Astrocyte of the spinal cord (primary cell): ENCODE results near the gene RAPGEF3.

Source experiments
- DNase-seq: peaks from one replicate; pipeline ENCODE4 v3.0.0; 2011; ENCODE audit warnings: low read depth, low spot score
- H3K4me3 ChIP-seq: 2 replicates; pipeline ENCODE4 v1.5.1; 2011; ENCODE audit warnings: low read depth, mild to moderate bottlenecking, low read length, moderate library complexity
- in situ Hi-C: cut with HindIII; loops from 2 replicates; pipeline ENCODE4 v1.10.0; 2017; ENCODE audit warnings: low sequenced_read_pairs
- TF ChIP-seq, protein P1 (sequence below): IDR thresholded peaks from 2 replicates; pipeline ENCODE4 v1.5.1; 2012; ENCODE audit warnings: low read depth, mild to moderate bottlenecking, low read length, inconsistent platforms

The RAPGEF3 gene

GRCh38 chr12:47776471-47777143, 17.9 kb upstream of the RAPGEF3 start:
- H3K4me3 ChIP-seq, result no peak overlapping the region
- TF ChIP-seq, protein P1, sequence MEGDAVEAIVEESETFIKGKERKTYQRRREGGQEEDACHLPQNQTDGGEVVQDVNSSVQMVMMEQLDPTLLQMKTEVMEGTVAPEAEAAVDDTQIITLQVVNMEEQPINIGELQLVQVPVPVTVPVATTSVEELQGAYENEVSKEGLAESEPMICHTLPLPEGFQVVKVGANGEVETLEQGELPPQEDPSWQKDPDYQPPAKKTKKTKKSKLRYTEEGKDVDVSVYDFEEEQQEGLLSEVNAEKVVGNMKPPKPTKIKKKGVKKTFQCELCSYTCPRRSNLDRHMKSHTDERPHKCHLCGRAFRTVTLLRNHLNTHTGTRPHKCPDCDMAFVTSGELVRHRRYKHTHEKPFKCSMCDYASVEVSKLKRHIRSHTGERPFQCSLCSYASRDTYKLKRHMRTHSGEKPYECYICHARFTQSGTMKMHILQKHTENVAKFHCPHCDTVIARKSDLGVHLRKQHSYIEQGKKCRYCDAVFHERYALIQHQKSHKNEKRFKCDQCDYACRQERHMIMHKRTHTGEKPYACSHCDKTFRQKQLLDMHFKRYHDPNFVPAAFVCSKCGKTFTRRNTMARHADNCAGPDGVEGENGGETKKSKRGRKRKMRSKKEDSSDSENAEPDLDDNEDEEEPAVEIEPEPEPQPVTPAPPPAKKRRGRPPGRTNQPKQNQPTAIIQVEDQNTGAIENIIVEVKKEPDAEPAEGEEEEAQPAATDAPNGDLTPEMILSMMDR, result no peak
- in situ Hi-C loops, result no loop called here
- no peak for DNase-seq

DNA sequence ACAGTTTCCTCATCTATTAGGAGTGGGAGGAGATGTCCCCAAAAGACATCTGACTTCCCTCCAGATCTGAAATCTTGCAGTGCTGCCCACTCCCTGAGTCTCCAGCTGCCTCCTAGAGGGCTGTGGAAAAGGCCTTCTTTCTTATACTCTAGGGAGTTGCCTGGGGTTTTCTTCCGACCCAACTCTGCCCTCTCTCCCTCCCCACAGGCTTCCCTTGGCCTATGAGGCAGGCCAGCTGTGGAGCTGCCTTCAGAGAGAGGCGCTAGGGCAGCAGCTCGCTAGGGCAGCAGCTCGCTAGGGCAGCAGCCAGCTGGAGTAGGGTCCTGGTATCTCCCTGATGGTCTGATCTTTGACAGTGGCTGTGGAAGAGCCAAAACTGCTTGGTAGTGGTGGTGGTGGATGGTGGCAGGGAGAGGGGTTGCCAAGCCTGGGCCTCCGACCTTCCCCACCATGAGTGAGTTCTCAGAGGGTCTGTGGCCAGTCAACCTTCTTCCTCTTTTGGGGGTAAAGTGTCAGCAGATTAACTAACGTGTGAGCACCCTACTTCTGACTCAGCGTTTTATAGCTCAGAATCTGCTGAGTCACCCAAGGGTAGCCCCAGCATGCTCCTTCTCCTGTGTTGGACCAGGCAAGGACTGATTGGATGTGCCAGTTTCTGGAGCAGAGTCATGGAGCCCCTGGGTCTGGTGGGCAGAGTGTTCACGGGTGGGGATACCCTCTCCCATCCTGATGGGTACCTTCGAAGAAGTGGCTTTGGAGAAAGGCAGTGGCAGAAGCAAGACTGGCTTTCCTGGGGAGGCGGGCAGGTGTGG, 16.6 kb upstream of the RAPGEF3 start:
- H3K4me3 ChIP-seq, result no peak overlapping the region
- TF ChIP-seq, protein P1, result no peak
- no peak for DNase-seq
- in situ Hi-C loops, result no loop called here

DNA sequence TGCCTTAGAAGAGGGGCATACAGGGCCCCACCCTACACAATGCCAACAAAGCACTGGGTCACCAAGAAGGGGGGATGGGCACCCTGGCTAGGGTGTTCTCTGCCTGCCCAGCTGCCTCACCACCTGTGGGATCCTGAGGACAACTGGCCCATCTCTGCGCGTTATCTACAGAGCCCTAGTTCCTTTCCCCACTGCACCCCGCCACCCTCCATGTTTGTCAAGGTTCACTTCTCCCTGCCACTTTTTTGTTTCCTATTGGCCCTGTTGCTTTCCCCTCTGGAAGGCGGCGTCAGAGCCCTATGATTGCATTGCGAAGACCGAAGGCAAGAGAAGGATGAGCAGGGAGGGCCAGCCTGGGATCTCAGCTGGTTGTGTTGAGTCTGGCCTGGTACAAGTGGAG, 16.0 kb upstream of the RAPGEF3 start:
- in situ Hi-C loops, result no loop called here
- H3K4me3 ChIP-seq, result no peak overlapping the region
- no peak for DNase-seq
- TF ChIP-seq, protein P1, result no peak

DNA sequence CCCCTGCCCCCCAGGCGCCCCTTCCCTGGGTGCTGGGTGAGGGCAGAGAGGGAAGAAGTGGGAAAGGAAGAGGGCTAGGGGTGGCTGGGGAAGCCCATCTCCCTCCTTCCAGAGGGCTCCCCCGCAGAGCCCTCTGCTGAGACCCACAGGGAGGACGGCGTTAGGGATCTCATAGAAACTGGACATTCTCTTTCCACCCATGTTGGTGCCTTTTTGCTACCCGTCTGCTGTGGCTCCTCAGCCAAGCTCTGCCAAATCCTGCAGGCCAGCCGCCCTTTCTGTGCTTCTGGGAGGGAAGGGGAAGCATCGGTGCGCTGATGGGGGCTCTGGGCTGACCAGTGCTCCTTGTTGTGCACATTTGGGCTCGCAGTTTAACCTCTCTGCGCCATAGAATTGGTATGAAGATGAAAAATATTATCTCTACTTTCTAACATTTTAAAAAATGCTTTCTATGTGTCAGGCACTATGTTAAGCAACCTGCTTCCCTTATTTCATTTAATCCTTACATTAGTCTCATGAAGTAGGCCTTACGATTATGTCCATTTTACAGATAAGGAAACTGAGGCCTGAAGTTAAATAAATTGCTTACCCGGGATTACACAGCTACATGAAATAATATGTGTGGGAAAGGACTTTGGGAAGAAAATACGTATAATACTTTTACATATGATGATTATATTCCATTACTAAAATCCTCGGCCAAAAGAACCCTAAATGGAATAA, 15.3 kb upstream of the RAPGEF3 start:
- TF ChIP-seq, protein P1, result no peak
- in situ Hi-C loops, result no loop called here
- DNase-seq, result no peak

GRCh38 chr12:47773062-47773857, 14.6 kb upstream of the RAPGEF3 start, which contains the start of gene SLC48A1:
Gene SLC48A1 (plus strand): TSS chr12:47773238. CDS start chr12:47773305, 67 bp downstream.
- peak within 1 kb of the TSS; percentile 51 for H3K4me3 ChIP-seq
- in situ Hi-C loops, result no loop called here
- DNase-seq, result no peak
- TF ChIP-seq, protein P1, result peak; percentile 29

More for the DNA sequence above, 15.3 kb upstream of the RAPGEF3 start:
- H3K4me3 ChIP-seq, result peak overlapping the region; percentile 51

- peak overlapping the region; percentile 47 for H3K4me3 ChIP-seq
- TF ChIP-seq, protein P1, result no peak
- in situ Hi-C loops, result no loop called here
- no peak for DNase-seq
Observed at GRCh38 chr12:47772738-47773061, 14.0 kb upstream of the RAPGEF3 start.
